Measurements from ENCODE around the gene NAV1.

The NAV1 gene

GRCh38 chr1:201566933-201567801 lies 28.2 kb downstream of the NAV1 start:
- Histone ChIP-seq H3K4me1 (ENCODE audit: control insufficient read depth, insufficient read depth, low read length, unreplicated experiment) (peaks cover 17% of the 10 kb centered on the region), H3K79me2 (ENCODE audit: control insufficient read depth, insufficient read depth, low read length, unreplicated experiment) (peaks cover 83% of the 10 kb centered on the region), H3K27me3 (ENCODE audit: insufficient read depth, low read length) (no peaks in the 10 kb centered on the region), H3K27ac (ENCODE audit: low read depth, low read length) (no peak overlapping the region), H3K4me3 (ENCODE audit: low read depth, low read length) (no peak overlapping the region), H2AFZ (ENCODE audit: low read length, unreplicated experiment) (no peak overlapping the region), H3K36me3 (ENCODE audit: insufficient read depth, low read length) (peaks cover 11% of the 10 kb centered on the region; the same call in 1 of the 2 replicates)

DNA sequence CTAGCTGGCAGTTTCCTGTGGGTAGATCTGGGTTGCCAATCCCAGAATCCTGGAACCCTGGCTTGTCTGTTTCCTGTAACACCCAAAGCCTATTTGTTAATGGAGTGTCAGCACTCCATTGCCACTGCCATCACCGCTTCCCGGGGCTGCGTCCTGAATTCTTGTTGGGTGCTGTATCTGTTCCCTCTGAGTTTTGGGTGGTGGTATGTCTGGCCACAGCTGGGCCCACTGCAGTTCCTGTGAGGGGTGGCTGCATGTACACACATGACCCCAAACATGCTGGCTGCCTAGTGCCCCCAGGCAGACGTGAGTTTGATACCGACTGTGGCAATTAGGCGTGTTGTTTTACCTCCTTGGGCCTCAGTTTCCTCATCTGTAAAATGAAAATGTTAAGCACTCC lies 29.3 kb downstream of the NAV1 start:
- no peak overlapping the region for H3K4me3 ChIP-seq (ENCODE audit: low read depth, low read length)
- H3K27me3 ChIP-seq (ENCODE audit: insufficient read depth, low read length): no peaks in the 10 kb centered on the region
- H3K36me3 ChIP-seq (ENCODE audit: insufficient read depth, low read length): peaks cover 15% of the 10 kb centered on the region; the same call in 1 of the 2 replicates
- peaks cover 6% of the 10 kb centered on the region for H3K4me1 ChIP-seq (ENCODE audit: control insufficient read depth, insufficient read depth, low read length, unreplicated experiment)
- H3K27ac ChIP-seq (ENCODE audit: low read depth, low read length): no peak overlapping the region
- H2AFZ ChIP-seq (ENCODE audit: low read length, unreplicated experiment): no peak overlapping the region
- H3K79me2 ChIP-seq (ENCODE audit: control insufficient read depth, insufficient read depth, low read length, unreplicated experiment): peaks cover 88% of the 10 kb centered on the region

GRCh38 chr1:201568859-201569294 lies 29.9 kb downstream of the NAV1 start:
- no peak overlapping the region for H3K4me3 ChIP-seq (ENCODE audit: low read depth, low read length)
- no peak overlapping the region for H2AFZ ChIP-seq (ENCODE audit: low read length, unreplicated experiment)
- H3K4me1 ChIP-seq (ENCODE audit: control insufficient read depth, insufficient read depth, low read length, unreplicated experiment): no peaks in the 10 kb centered on the region
- peaks cover 85% of the 10 kb centered on the region for H3K79me2 ChIP-seq (ENCODE audit: control insufficient read depth, insufficient read depth, low read length, unreplicated experiment)
- no peak overlapping the region for H3K27ac ChIP-seq (ENCODE audit: low read depth, low read length)
- no peaks in the 10 kb centered on the region for H3K27me3 ChIP-seq (ENCODE audit: insufficient read depth, low read length)
- H3K36me3 ChIP-seq (ENCODE audit: insufficient read depth, low read length): peaks cover 18% of the 10 kb centered on the region; the same call in 1 of the 2 replicates

DNA sequence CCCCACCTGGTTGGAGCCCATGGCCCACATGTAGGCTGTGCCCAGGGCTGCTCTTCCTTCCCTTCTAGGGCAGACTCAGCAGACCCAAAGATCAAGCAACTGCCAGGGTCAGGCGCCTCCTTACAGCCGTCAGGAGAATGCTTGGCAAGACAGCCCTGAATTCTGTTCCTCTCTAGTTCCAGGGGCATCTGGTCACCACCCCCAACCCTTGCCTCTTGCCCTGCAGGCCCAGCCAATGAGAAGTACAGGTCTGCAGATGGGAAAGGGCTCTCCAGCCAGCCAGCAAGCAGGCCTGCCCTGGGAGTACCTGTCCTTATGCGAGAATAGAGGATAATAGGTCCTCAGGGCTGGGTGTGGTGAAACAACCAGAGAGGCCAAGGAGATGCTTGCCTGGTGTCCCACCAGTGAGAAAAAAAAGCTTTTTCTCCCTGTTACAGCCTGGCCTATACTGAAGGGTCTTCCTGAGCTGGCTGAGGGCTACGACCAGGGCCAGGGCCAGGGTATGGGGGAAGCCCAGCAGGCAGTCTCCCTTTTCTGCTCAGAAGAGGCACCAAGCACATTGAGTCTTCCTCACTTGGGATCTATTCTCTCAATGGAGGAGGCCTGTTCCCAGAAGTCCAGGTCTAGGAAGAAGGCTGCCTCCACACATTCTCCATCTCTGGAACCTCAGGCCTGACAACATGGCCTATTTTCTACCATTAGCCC lies 31.4 kb downstream of the NAV1 start:
- Histone ChIP-seq H2AFZ (ENCODE audit: low read length, unreplicated experiment) (no peak overlapping the region), H3K27ac (ENCODE audit: low read depth, low read length) (no peak overlapping the region), H3K4me1 (ENCODE audit: control insufficient read depth, insufficient read depth, low read length, unreplicated experiment) (no peaks in the 10 kb centered on the region), H3K36me3 (ENCODE audit: insufficient read depth, low read length) (peaks cover 13% of the 10 kb centered on the region; the same call in 1 of the 2 replicates), H3K4me3 (ENCODE audit: low read depth, low read length) (no peak overlapping the region), H3K79me2 (ENCODE audit: control insufficient read depth, insufficient read depth, low read length, unreplicated experiment) (peaks cover 91% of the 10 kb centered on the region), H3K27me3 (ENCODE audit: insufficient read depth, low read length) (no peaks in the 10 kb centered on the region)

- H3K27me3 ChIP-seq (ENCODE audit: insufficient read depth, low read length): no peaks in the 10 kb centered on the region
- no peak overlapping the region for H3K4me3 ChIP-seq (ENCODE audit: low read depth, low read length)
- H3K36me3 ChIP-seq (ENCODE audit: insufficient read depth, low read length): peaks cover 16% of the 10 kb centered on the region
- H3K79me2 ChIP-seq (ENCODE audit: control insufficient read depth, insufficient read depth, low read length, unreplicated experiment): peaks cover 91% of the 10 kb centered on the region
- no peaks in the 10 kb centered on the region for H3K4me1 ChIP-seq (ENCODE audit: control insufficient read depth, insufficient read depth, low read length, unreplicated experiment)
- H3K27ac ChIP-seq (ENCODE audit: low read depth, low read length): no peak overlapping the region
- no peak overlapping the region for H2AFZ ChIP-seq (ENCODE audit: low read length, unreplicated experiment)
Observed at GRCh38 chr1:201570886-201571624, 32.1 kb downstream of the NAV1 start.

GRCh38 chr1:201573030-201573429 lies 34.1 kb downstream of the NAV1 start:
- Histone ChIP-seq H3K4me1 (ENCODE audit: control insufficient read depth, insufficient read depth, low read length, unreplicated experiment) (no peaks in the 10 kb centered on the region), H3K27me3 (ENCODE audit: insufficient read depth, low read length) (no peaks in the 10 kb centered on the region), H2AFZ (ENCODE audit: low read length, unreplicated experiment) (no peak overlapping the region), H3K4me3 (ENCODE audit: low read depth, low read length) (no peak overlapping the region), H3K36me3 (ENCODE audit: insufficient read depth, low read length) (peaks cover 19% of the 10 kb centered on the region), H3K79me2 (ENCODE audit: control insufficient read depth, insufficient read depth, low read length, unreplicated experiment) (peaks cover 90% of the 10 kb centered on the region), H3K27ac (ENCODE audit: low read depth, low read length) (no peak overlapping the region)

- Histone ChIP-seq H3K27me3 (ENCODE audit: insufficient read depth, low read length) (no peaks in the 10 kb centered on the region), H3K27ac (ENCODE audit: low read depth, low read length) (no peak overlapping the region), H3K4me3 (ENCODE audit: low read depth, low read length) (no peak overlapping the region), H3K36me3 (ENCODE audit: insufficient read depth, low read length) (peaks cover 19% of the 10 kb centered on the region), H2AFZ (ENCODE audit: low read length, unreplicated experiment) (no peak overlapping the region), H3K4me1 (ENCODE audit: control insufficient read depth, insufficient read depth, low read length, unreplicated experiment) (no peaks in the 10 kb centered on the region), H3K79me2 (ENCODE audit: control insufficient read depth, insufficient read depth, low read length, unreplicated experiment) (peaks cover 89% of the 10 kb centered on the region)
Observed at GRCh38 chr1:201573923-201574322, 35.0 kb downstream of the NAV1 start.

DNA sequence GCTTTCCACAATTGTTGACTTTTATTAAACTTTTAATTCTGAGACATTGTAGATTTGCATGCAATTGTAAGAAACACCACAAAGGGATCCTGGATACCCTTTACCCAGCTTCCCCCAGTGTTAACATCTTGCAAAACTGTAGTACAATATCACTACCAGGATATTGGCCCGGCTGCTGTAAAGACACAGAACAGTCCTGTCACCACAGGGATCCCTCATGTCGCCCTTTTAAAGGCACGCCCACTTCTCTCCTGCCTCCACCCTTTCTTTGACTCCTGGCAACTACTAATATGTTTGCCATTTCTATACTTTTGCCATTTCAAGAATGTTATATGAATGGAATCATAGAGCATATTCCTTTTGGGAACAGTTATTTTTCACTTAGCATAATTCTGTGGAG lies 37.0 kb downstream of the NAV1 start:
- H2AFZ ChIP-seq (ENCODE audit: low read length, unreplicated experiment): no peak overlapping the region
- no peak overlapping the region for H3K27ac ChIP-seq (ENCODE audit: low read depth, low read length)
- no peak overlapping the region for H3K4me3 ChIP-seq (ENCODE audit: low read depth, low read length)
- peaks cover 19% of the 10 kb centered on the region for H3K36me3 ChIP-seq (ENCODE audit: insufficient read depth, low read length)
- no peaks in the 10 kb centered on the region for H3K27me3 ChIP-seq (ENCODE audit: insufficient read depth, low read length)
- H3K4me1 ChIP-seq (ENCODE audit: control insufficient read depth, insufficient read depth, low read length, unreplicated experiment): no peaks in the 10 kb centered on the region
- H3K79me2 ChIP-seq (ENCODE audit: control insufficient read depth, insufficient read depth, low read length, unreplicated experiment): peaks cover 87% of the 10 kb centered on the region

- peaks cover 19% of the 10 kb centered on the region for H3K36me3 ChIP-seq (ENCODE audit: insufficient read depth, low read length)
- H3K4me3 ChIP-seq (ENCODE audit: low read depth, low read length): no peak overlapping the region
- H3K27ac ChIP-seq (ENCODE audit: low read depth, low read length): no peak overlapping the region
- H3K4me1 ChIP-seq (ENCODE audit: control insufficient read depth, insufficient read depth, low read length, unreplicated experiment): peaks cover 2% of the 10 kb centered on the region
- peaks cover 81% of the 10 kb centered on the region for H3K79me2 ChIP-seq (ENCODE audit: control insufficient read depth, insufficient read depth, low read length, unreplicated experiment)
- H3K27me3 ChIP-seq (ENCODE audit: insufficient read depth, low read length): no peaks in the 10 kb centered on the region
- H2AFZ ChIP-seq (ENCODE audit: low read length, unreplicated experiment): no peak overlapping the region
Observed at GRCh38 chr1:201576914-201577313, 38.0 kb downstream of the NAV1 start.

GRCh38 chr1:201578008-201578888 lies 39.3 kb downstream of the NAV1 start:
- Histone ChIP-seq H3K4me1 (ENCODE audit: control insufficient read depth, insufficient read depth, low read length, unreplicated experiment) (peaks cover 15% of the 10 kb centered on the region), H3K27ac (ENCODE audit: low read depth, low read length) (no peak overlapping the region), H3K27me3 (ENCODE audit: insufficient read depth, low read length) (no peaks in the 10 kb centered on the region), H3K36me3 (ENCODE audit: insufficient read depth, low read length) (peaks cover 15% of the 10 kb centered on the region), H2AFZ (ENCODE audit: low read length, unreplicated experiment) (no peak overlapping the region), H3K4me3 (ENCODE audit: low read depth, low read length) (no peak overlapping the region), H3K79me2 (ENCODE audit: control insufficient read depth, insufficient read depth, low read length, unreplicated experiment) (peaks cover 84% of the 10 kb centered on the region)

All from ACC112 (cell line).